ENCODE results near the gene FAM110C.
"Not testable (repeated sequence)": the region's sequence is repeated elsewhere in the genome, so short reads cannot be mapped to it uniquely, and the experiment has no call there.

Gene FAM110C

GRCh38 chr2:29253-29652 is 17.1 kb downstream of the FAM110C start:
- Histone ChIP-seq H3K27me3 (replicated peaks; ENCODE audit: control insufficient read depth, insufficient read depth, low read length) (no peaks in the 10 kb centered on the region), H3K4me3 (replicated peaks; ENCODE audit: low read depth, low read length) (no peak overlapping the region), H3K36me3 (ENCODE audit: control insufficient read depth, insufficient read depth, low read length) (no peaks in the 10 kb centered on the region)
- TF ChIP-seq CTCF (IDR thresholded peaks at IDR 0.05; ENCODE audit: insufficient read depth, low read length, poor library complexity, severe bottlenecking) = no peak
- DNase-seq (ENCODE audit: extremely low read depth, insufficient read length) = no peak

- no peaks in the 10 kb centered on the region for H3K36me3 ChIP-seq (ENCODE audit: control insufficient read depth, insufficient read depth, low read length)
- H3K27me3 ChIP-seq (replicated peaks; ENCODE audit: control insufficient read depth, insufficient read depth, low read length) = no peaks in the 10 kb centered on the region
- no peak for DNase-seq (ENCODE audit: extremely low read depth, insufficient read length)
- TF ChIP-seq CTCF (IDR thresholded peaks at IDR 0.05; ENCODE audit: insufficient read depth, low read length, poor library complexity, severe bottlenecking) = no peak
- no peak overlapping the region for H3K4me3 ChIP-seq (replicated peaks; ENCODE audit: low read depth, low read length)
These were observed 17.8 kb downstream of the FAM110C start for GRCh38 chr2:28406-28975.

- Histone ChIP-seq H3K27me3 (replicated peaks; ENCODE audit: control insufficient read depth, insufficient read depth, low read length) (no peaks in the 10 kb centered on the region), H3K4me3 (replicated peaks; ENCODE audit: low read depth, low read length) (no peak overlapping the region), H3K36me3 (ENCODE audit: control insufficient read depth, insufficient read depth, low read length) (no peaks in the 10 kb centered on the region)
- DNase-seq (ENCODE audit: extremely low read depth, insufficient read length) = no peak
- TF ChIP-seq CTCF (IDR thresholded peaks at IDR 0.05; ENCODE audit: insufficient read depth, low read length, poor library complexity, severe bottlenecking) = no peak
These were observed 19.4 kb downstream of the FAM110C start for GRCh38 chr2:26891-27290.

GRCh38 chr2:25543-25942 is 20.8 kb downstream of the FAM110C start:
- no peak for TF ChIP-seq CTCF (IDR thresholded peaks at IDR 0.05; ENCODE audit: insufficient read depth, low read length, poor library complexity, severe bottlenecking)

GRCh38 chr2:24591-24990 is 21.7 kb downstream of the FAM110C start:
- H3K36me3 ChIP-seq (ENCODE audit: control insufficient read depth, insufficient read depth, low read length); H3K4me3 ChIP-seq (replicated peaks; ENCODE audit: low read depth, low read length); DNase-seq (ENCODE audit: extremely low read depth, insufficient read length); H3K27me3 ChIP-seq (replicated peaks; ENCODE audit: control insufficient read depth, insufficient read depth, low read length): not testable (repeated sequence)

More at GRCh38 chr2:25543-25942, 20.8 kb downstream of the FAM110C start:
- DNase-seq (ENCODE audit: extremely low read depth, insufficient read length) = no peak
- Histone ChIP-seq H3K27me3 (replicated peaks; ENCODE audit: control insufficient read depth, insufficient read depth, low read length) (no peaks in the 10 kb centered on the region), H3K36me3 (ENCODE audit: control insufficient read depth, insufficient read depth, low read length) (no peaks in the 10 kb centered on the region), H3K4me3 (replicated peaks; ENCODE audit: low read depth, low read length) (no peak overlapping the region)

GRCh38 chr2:24107-24506 is 22.2 kb downstream of the FAM110C start:
- no peaks in the 10 kb centered on the region for H3K36me3 ChIP-seq (ENCODE audit: control insufficient read depth, insufficient read depth, low read length)
- no peak for DNase-seq (ENCODE audit: extremely low read depth, insufficient read length)
- H3K4me3 ChIP-seq (replicated peaks; ENCODE audit: low read depth, low read length) = no peak overlapping the region
- no peaks in the 10 kb centered on the region for H3K27me3 ChIP-seq (replicated peaks; ENCODE audit: control insufficient read depth, insufficient read depth, low read length)
- TF ChIP-seq CTCF (IDR thresholded peaks at IDR 0.05; ENCODE audit: insufficient read depth, low read length, poor library complexity, severe bottlenecking) = no peak

All from GM06990 (cell line).